ENCODE measurements around the gene RUNX1.

RUNX1 gene

GRCh38 chr21:34965200-34966174 is 83.6 kb downstream of the RUNX1 start:
- no peak for DNase-seq (ENCODE audit: low spot score)
- TF ChIP-seq CTCF (IDR thresholded peaks at IDR 0.05; ENCODE audit: extremely low read depth, insufficient read depth, missing control alignments) = no peak
- in situ Hi-C loops (cut with MboI; ENCODE audit: low pct_unique_long_range_greater_than_20kb, low sequenced_read_pairs, unreplicated experiment) = no loop called here

GRCh38 chr21:34962586-34963222 is 86.4 kb downstream of the RUNX1 start:
- TF ChIP-seq CTCF (IDR thresholded peaks at IDR 0.05; ENCODE audit: extremely low read depth, insufficient read depth, missing control alignments) = no peak
- in situ Hi-C loops (cut with MboI; ENCODE audit: low pct_unique_long_range_greater_than_20kb, low sequenced_read_pairs, unreplicated experiment) = no loop called here
- DNase-seq (ENCODE audit: low spot score) = no peak

- no peak for DNase-seq (ENCODE audit: low spot score)
- TF ChIP-seq CTCF (IDR thresholded peaks at IDR 0.05; ENCODE audit: extremely low read depth, insufficient read depth, missing control alignments) = no peak
- in situ Hi-C loops (cut with MboI; ENCODE audit: low pct_unique_long_range_greater_than_20kb, low sequenced_read_pairs, unreplicated experiment) = no loop called here
These were observed 87.0 kb downstream of the RUNX1 start for GRCh38 chr21:34962136-34962535.

- no peak for DNase-seq (ENCODE audit: low spot score)
- in situ Hi-C loops (cut with MboI; ENCODE audit: low pct_unique_long_range_greater_than_20kb, low sequenced_read_pairs, unreplicated experiment) = no loop called here
- no peak for TF ChIP-seq CTCF (IDR thresholded peaks at IDR 0.05; ENCODE audit: extremely low read depth, insufficient read depth, missing control alignments)
These were observed 88.4 kb downstream of the RUNX1 start for GRCh38 chr21:34960687-34961086.

- no peak for DNase-seq (ENCODE audit: low spot score)
- no peak for TF ChIP-seq CTCF (IDR thresholded peaks at IDR 0.05; ENCODE audit: extremely low read depth, insufficient read depth, missing control alignments)
- in situ Hi-C loops (cut with MboI; ENCODE audit: low pct_unique_long_range_greater_than_20kb, low sequenced_read_pairs, unreplicated experiment) = no loop called here
These were observed 89.5 kb downstream of the RUNX1 start for GRCh38 chr21:34959607-34960006.

GRCh38 chr21:34958040-34958439 is 91.1 kb downstream of the RUNX1 start:
- in situ Hi-C loops (cut with MboI; ENCODE audit: low pct_unique_long_range_greater_than_20kb, low sequenced_read_pairs, unreplicated experiment) = no loop called here
- no peak for DNase-seq (ENCODE audit: low spot score)
- TF ChIP-seq CTCF (IDR thresholded peaks at IDR 0.05; ENCODE audit: extremely low read depth, insufficient read depth, missing control alignments) = no peak
